SKM-1 treated with dmso at 0.1 percent for 144 hours (cell line): ENCODE data around the gene SERBP1.

Experiments
- DNase-seq: peaks from one replicate; lab custom pipeline; 2025; ENCODE audit not compliant: unreplicated experiment; lab: John Stamatoyannopoulos, UW

SERBP1 gene

DNA sequence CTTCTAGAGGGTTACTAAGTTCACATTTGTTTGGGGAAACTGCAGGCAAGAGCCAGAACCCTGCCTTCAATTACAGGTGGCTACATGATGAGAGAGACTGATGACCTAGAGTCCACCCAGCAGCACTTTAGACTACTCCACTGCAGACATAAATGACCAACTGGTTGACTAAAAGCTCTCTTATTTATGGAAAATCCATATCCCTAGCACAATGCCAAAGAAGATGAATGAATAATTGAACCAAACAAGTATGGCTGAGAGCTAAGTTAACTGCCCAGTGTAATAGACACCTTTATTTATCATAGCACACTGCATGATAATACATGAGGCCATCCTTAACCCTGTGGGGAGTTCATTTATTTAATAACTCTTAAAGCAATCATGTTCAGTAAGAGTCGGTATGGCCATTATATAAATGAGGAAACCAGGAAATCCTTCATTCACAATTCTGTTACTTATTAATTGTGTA, 62.1 kb downstream of the SERBP1 start:
- DNase-seq, result no peak

DNA sequence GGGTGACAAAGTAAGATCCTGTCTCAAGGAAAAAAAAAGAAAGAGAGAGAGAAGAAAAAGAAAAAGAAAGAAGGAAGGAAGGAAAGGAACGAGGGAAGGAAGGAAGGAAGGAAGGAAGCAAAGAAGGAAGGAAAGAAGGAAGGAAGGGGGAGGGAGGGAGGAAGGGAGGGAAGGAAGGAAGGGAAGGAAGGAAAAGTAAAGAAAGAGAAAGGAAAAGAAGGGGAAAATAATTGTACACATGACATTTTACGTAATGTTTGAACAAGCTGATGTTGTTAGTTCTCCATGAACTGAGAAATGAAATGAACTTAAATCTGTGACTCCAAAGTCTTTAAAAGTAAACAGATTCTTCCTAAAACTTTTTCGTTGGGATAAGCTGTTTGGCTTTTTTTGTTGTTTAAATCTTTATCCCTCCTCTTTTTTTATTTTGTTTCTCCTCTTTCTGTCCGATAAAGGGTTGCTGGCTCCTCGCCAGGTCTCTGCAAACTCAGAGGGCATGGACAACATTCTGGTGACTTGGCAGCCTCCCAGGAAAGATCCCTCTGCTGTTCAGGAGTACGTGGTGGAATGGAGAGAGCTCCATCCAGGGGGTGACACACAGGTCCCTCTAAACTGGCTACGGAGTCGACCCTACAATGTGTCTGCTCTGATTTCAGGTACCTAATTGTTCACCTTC, 62.7 kb downstream of the SERBP1 start:
- DNase-seq, result no peak

DNA sequence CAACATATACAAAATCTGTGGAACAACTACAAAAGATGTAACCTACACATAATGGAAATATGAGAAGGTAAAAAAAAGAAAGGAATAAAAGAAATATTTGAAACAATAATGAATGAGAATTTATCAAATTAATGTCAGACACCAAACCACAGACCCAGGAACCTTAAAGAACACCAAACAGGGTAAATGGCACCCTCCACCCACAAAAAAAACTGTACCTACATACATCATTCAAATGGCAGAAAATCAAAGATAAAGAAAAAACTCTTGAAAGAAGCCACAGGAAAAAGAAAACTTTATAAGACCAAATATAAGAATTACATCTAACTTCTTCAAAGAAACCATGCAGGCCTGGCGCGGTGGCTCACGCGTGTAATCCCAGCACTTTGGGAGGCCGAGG, 68.6 kb downstream of the SERBP1 start:
- no peak for DNase-seq

DNA sequence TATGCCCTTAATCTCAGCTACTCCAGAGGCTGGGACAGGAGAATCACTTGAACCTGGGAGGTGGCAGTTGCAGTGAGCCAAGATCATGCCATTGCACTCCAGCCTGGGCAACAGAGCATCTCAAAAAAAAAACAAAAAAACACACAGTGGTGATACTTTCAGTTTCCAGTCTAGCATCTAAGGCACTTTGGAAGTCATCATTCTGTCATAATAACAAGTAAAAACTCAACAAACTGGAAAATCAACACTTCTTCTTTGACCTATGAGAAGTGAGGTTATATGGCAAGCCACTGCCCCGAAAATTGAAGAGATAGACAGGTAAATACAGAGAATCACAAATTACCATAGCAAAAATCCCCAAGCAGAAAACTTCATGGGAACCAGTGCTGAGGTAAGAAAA, 70.6 kb downstream of the SERBP1 start:
- no peak for DNase-seq
